ENCODE measurements around the gene RNASET2. TPM values are rescaled to one million over a fixed set of nuclear protein-coding genes. Genes with fewer than 3 reads are reported as not detected.

The RNASET2 gene, protein sequence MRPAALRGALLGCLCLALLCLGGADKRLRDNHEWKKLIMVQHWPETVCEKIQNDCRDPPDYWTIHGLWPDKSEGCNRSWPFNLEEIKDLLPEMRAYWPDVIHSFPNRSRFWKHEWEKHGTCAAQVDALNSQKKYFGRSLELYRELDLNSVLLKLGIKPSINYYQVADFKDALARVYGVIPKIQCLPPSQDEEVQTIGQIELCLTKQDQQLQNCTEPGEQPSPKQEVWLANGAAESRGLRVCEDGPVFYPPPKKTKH
- 10 to 100 TPM; 74.1 to 75.6 TPM for total RNA-seq

DNA sequence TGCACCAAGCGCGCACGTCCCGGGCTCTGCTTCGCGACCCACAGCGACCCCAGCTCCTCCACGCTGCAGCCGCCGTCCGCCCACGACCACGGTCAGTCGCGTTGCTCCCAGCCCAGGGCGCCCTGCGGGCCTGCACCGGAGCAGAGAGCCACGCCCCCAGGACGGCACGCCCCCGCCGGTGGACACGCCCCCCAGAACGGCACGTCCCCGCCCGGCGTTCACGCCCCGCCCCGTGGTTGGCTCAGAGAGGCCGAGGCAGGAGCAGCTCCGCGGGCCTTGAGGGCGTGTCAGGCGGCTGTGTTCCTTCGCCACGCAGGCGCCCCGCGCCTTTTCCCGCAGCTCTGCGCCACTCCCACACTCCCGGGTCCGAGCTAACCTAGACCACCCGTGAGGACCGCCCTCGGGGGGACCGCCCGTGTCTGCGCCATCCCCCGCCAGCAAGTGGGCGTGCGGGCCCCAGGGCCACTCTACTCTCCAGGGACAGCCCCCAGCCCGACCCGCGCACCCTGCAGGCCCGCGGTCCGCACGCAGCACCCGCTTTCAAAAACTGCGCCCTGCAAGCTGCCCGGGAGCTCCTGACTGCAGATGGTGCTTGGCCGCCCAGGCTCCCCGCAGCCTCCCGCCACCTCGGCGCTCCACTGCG, at the start of gene RNASET2:
RNASET2 (minus strand) TSS at position 107 of the 643 bp plus-strand sequence. CDS start 368 bp downstream, outside the sequence.
- no peaks in the 10 kb centered on the region for H3K9me3 Mint-ChIP-seq
- H3K36me3 Mint-ChIP-seq (ENCODE audit: low read depth): peaks cover 5% of the 10 kb centered on the region
- H3K4me1 Mint-ChIP-seq (ENCODE audit: low read depth): peaks cover 71% of the 10 kb centered on the region
- peak within 1 kb of the TSS; percentile 95 for H3K27ac Mint-ChIP-seq
- H3K4me3 Mint-ChIP-seq: peak within 1 kb of the TSS; percentile 86
- peak; percentile 99 for DNase-seq
- H3K27me3 Mint-ChIP-seq (ENCODE audit: low read depth): no peaks in the 10 kb centered on the region
- CTCF ChIA-PET: interaction anchor here (0.7 to 2.4 kb wide), 6 partner anchors 9 to 182 kb away, joined by 3 to 11 read pairs (median 3); no protein-coding TSS in a partner anchor
- intact Hi-C loops (cut with micrococcal nuclease): loop anchor here (1.0 to 10.0 kb wide), 4 partner anchors 14 to 702 kb away; partner anchors contain the start of genes MPC1 and RPS6KA2

- H3K27me3 Mint-ChIP-seq (ENCODE audit: low read depth): no peaks in the 10 kb centered on the region
- intact Hi-C loops (cut with micrococcal nuclease): no loop called here
- H3K4me1 Mint-ChIP-seq (ENCODE audit: low read depth): peaks cover 13% of the 10 kb centered on the region
- H3K36me3 Mint-ChIP-seq (ENCODE audit: low read depth): peaks cover 32% of the 10 kb centered on the region
- H3K4me3 Mint-ChIP-seq: no peak overlapping the region
- CTCF ChIA-PET: interaction anchor here (0.7 to 1.3 kb wide), 4 partner anchors 10 to 231 kb away, joined by 3 to 4 read pairs (median 3); no protein-coding TSS in a partner anchor
- DNase-seq: no peak
- no peak overlapping the region for H3K27ac Mint-ChIP-seq
- no peaks in the 10 kb centered on the region for H3K9me3 Mint-ChIP-seq
Measured at GRCh38 chr6:167005350-167006159, 49.2 kb upstream of the RNASET2 start.

- Mint-ChIP-seq H3K27me3 (ENCODE audit: low read depth) (no peaks in the 10 kb centered on the region), H3K4me1 (ENCODE audit: low read depth) (peaks cover 26% of the 10 kb centered on the region), H3K27ac (no peak overlapping the region), H3K36me3 (ENCODE audit: low read depth) (peaks cover 17% of the 10 kb centered on the region), H3K4me3 (peak overlapping the region; percentile 85), H3K9me3 (no peaks in the 10 kb centered on the region)
- DNase-seq: no peak
- intact Hi-C loops (cut with micrococcal nuclease): no loop called here
- CTCF ChIA-PET: interaction anchor here (1.6 to 2.5 kb wide), 2 partner anchors 12 to 226 kb away, joined by 5 to 19 read pairs; no protein-coding TSS in a partner anchor
Measured at GRCh38 chr6:167000759-167001158, 44.4 kb upstream of the RNASET2 start.

DNA sequence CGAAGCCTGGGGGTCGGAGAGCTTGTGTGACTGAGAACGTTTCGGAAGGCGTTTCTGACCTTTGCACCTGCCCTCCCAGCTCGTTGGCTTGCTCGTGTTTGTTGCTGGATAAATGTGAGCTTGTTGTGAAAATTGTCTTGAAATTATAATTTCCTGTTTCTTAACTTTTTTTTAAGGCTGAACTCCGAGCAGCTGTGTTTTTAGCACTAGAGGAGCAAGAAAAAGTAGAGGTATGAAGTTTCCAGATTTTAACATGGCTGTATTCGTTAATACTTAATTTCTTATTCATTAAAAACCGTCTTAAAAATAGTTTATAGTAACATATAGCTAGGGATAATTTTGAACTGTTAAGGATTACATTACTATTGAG, 43.5 kb upstream of the RNASET2 start:
- Mint-ChIP-seq H3K36me3 (ENCODE audit: low read depth) (peaks cover 8% of the 10 kb centered on the region), H3K4me3 (peak overlapping the region; percentile 85), H3K27me3 (ENCODE audit: low read depth) (no peaks in the 10 kb centered on the region), H3K9me3 (no peaks in the 10 kb centered on the region), H3K4me1 (ENCODE audit: low read depth) (peaks cover 26% of the 10 kb centered on the region), H3K27ac (peak overlapping the region; percentile 60)
- intact Hi-C loops (cut with micrococcal nuclease): loop anchor here (1.0 to 5.0 kb wide), 6 partner anchors 47 to 617 kb away; partner anchors contain the start of genes MPC1 and RPS6KA2
- CTCF ChIA-PET: interaction anchor here (0.6 to 2.5 kb wide), 5 partner anchors 11 to 1018 kb away, joined by 3 to 19 read pairs (median 4); no protein-coding TSS in a partner anchor
- peak; percentile 13 for DNase-seq

- H3K36me3 Mint-ChIP-seq (ENCODE audit: low read depth): peaks cover 8% of the 10 kb centered on the region
- DNase-seq: peak; percentile 82
- peak within 1 kb of the TSS; percentile 86 for H3K4me3 Mint-ChIP-seq
- peak within 1 kb of the TSS; percentile 74 for H3K27ac Mint-ChIP-seq
- intact Hi-C loops (cut with micrococcal nuclease): loop anchor here (1.0 to 5.0 kb wide), 6 partner anchors 48 to 617 kb away; partner anchors contain the start of genes MPC1 and RPS6KA2
- H3K27me3 Mint-ChIP-seq (ENCODE audit: low read depth): no peaks in the 10 kb centered on the region
- no peaks in the 10 kb centered on the region for H3K9me3 Mint-ChIP-seq
- peaks cover 26% of the 10 kb centered on the region for H3K4me1 Mint-ChIP-seq (ENCODE audit: low read depth)
- CTCF ChIA-PET: interaction anchor here (0.6 to 2.5 kb wide), 6 partner anchors 10 to 1017 kb away, joined by 3 to 19 read pairs (median 4); no protein-coding TSS in a partner anchor
Measured at GRCh38 chr6:166999145-166999883, 43.0 kb upstream of the RNASET2 start, which contains the start of gene CEP43. Gene CEP43 (plus strand): TSS chr6:166999397. CDS start chr6:166999413, 16 bp downstream.

DNA sequence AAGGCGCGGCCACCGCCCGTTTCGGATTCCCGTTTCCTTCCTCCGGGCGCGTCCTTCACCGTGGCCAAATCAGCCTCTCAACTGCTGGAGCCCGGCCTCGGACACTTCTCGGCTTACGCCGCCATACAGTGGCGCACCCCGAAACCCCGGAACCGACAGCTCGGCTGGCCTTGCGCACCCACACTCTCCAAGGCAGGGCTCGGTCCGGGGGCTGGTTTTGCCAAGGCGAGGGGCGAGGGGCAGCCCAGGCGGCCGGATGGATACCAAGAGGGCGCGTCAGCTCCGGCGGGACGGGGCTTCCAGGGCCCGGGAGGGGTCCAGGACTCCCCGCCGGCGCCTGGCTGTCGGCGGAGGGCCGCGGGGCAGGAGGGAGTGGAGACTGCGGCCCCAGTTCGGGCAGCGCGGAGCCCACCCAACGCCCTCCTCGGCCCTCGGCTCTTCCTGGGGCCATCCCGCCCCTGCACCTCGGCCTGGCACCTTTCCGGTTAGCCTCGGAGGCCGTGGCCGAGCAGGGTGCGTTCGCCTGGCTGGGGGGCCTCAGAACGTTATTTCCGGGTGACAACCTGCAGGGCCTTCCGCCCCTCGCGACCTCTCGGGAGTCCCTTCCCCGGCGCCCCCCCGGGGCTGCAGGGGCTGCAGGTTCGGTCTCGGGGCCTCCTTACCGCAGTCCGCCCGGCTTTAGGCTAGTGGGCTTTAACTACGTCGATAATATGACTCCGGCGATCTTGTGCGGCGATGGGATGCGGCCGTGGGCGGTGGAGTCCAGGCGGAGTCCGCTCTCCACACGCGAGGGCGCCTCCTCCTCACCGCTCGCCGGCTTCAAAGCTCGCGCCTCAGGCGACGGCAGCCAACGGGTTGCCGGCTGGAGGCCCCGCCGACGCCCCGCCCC, 42.1 kb upstream of the RNASET2 start:
- Mint-ChIP-seq H3K4me3 (peak overlapping the region; percentile 86), H3K9me3 (no peaks in the 10 kb centered on the region), H3K27ac (no peak overlapping the region), H3K4me1 (ENCODE audit: low read depth) (peaks cover 26% of the 10 kb centered on the region), H3K27me3 (ENCODE audit: low read depth) (no peaks in the 10 kb centered on the region), H3K36me3 (ENCODE audit: low read depth) (peaks cover 8% of the 10 kb centered on the region)
- peak; percentile 26 for DNase-seq
- CTCF ChIA-PET: interaction anchor here (0.9 to 2.5 kb wide), 3 partner anchors 9 to 142 kb away, joined by 4 to 19 read pairs (median 4); no protein-coding TSS in a partner anchor
- intact Hi-C loops (cut with micrococcal nuclease): loop anchor here (1.0 to 5.0 kb wide), 6 partner anchors 47 to 616 kb away; partner anchors contain the start of genes MPC1 and RPS6KA2

- CTCF ChIA-PET: interaction anchor here (1.1 kb wide), 1 partner anchor 143 kb away, joined by 4 read pairs; no protein-coding TSS in a partner anchor
- intact Hi-C loops (cut with micrococcal nuclease): loop anchor here (2.0 to 5.0 kb wide), 2 partner anchors 354 to 615 kb away; partner anchors contain the start of gene MPC1
- no peaks in the 10 kb centered on the region for H3K9me3 Mint-ChIP-seq
- H3K36me3 Mint-ChIP-seq (ENCODE audit: low read depth): peaks cover 8% of the 10 kb centered on the region
- H3K4me3 Mint-ChIP-seq: peak overlapping the region; percentile 86
- DNase-seq: peak; percentile 68
- no peak overlapping the region for H3K27ac Mint-ChIP-seq
- peaks cover 26% of the 10 kb centered on the region for H3K4me1 Mint-ChIP-seq (ENCODE audit: low read depth)
- no peaks in the 10 kb centered on the region for H3K27me3 Mint-ChIP-seq (ENCODE audit: low read depth)
Measured at GRCh38 chr6:166997768-166998255, 41.5 kb upstream of the RNASET2 start.

DNA sequence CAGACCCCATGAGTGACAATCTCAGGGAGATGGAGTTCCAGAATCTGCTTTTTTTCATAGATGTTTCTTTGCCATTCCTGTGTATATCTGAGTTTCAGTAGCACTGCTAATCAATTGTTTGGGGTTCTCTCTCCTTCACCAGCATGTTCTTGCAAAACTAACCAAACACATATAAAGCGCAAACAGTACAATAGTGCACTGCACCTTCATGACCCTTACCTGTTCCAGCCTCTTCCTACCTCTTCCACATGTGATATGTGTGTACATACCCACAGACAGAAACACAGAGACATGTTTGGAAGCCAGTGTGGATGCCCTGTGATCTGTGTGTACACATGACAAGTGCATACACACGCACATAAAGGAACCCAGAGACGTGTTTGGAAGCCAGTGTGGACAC, 41.0 kb upstream of the RNASET2 start:
- Mint-ChIP-seq H3K27ac (no peak overlapping the region), H3K4me3 (peak overlapping the region; percentile 86), H3K4me1 (ENCODE audit: low read depth) (peaks cover 26% of the 10 kb centered on the region), H3K36me3 (ENCODE audit: low read depth) (peaks cover 8% of the 10 kb centered on the region), H3K27me3 (ENCODE audit: low read depth) (no peaks in the 10 kb centered on the region), H3K9me3 (no peaks in the 10 kb centered on the region)
- intact Hi-C loops (cut with micrococcal nuclease): loop anchor here (5.0 kb wide), 1 partner anchor 355 kb away; no protein-coding TSS in a partner anchor
- no peak for DNase-seq
- CTCF ChIA-PET: no interaction called here

GRCh38 chr6:166996406-166996805, 40.1 kb upstream of the RNASET2 start:
- Mint-ChIP-seq H3K4me1 (ENCODE audit: low read depth) (peaks cover 22% of the 10 kb centered on the region), H3K9me3 (no peaks in the 10 kb centered on the region), H3K36me3 (ENCODE audit: low read depth) (peaks cover 4% of the 10 kb centered on the region), H3K27ac (no peak overlapping the region), H3K27me3 (ENCODE audit: low read depth) (no peaks in the 10 kb centered on the region), H3K4me3 (no peak overlapping the region)
- CTCF ChIA-PET: interaction anchor here (0.6 to 1.2 kb wide), 3 partner anchors 13 to 146 kb away, joined by 4 to 6 read pairs (median 4); no protein-coding TSS in a partner anchor
- no peak for DNase-seq
- intact Hi-C loops (cut with micrococcal nuclease): loop anchor here (5.0 kb wide), 1 partner anchor 356 kb away; no protein-coding TSS in a partner anchor

DNA sequence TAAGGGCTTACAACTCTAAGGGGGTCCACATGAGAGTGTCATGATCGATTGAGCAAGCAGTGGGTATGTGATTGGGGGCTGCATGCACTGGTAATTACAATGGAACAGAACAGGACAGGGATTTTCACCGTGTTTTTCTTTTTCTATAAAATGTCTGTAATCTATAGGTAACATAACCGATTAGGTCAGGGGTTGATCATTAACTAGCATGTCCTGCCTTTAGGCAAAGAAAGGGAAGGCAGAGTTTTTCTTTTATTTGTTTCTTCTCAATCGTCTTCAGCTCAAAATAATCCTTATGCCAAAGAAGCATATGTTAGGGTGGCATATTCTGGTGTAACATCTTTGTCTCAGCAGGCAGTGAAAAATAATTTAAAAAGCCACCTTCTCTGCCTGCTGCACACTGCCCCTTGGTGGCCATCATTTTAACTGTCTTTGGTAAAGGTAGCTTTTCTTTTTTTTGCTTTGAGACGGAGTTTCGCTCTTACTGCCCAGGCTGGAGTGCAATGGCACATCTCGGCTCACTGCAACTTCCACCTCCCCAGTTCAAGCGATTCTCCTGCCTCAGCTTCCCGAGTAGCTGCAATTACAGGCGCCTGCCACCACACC, 33.2 kb upstream of the RNASET2 start:
- CTCF ChIA-PET: interaction anchor here (0.7 to 3.4 kb wide), 27 partner anchors 11 to 216 kb away, joined by 3 to 26 read pairs (median 5); partner anchors contain the start of genes CEP43 and RNASET2
- H3K36me3 Mint-ChIP-seq (ENCODE audit: low read depth): peaks cover 2% of the 10 kb centered on the region
- intact Hi-C loops (cut with micrococcal nuclease): loop anchor here (1.0 to 5.0 kb wide), 4 partner anchors 38 to 214 kb away; no protein-coding TSS in a partner anchor
- H3K4me3 Mint-ChIP-seq: no peak overlapping the region
- no peaks in the 10 kb centered on the region for H3K9me3 Mint-ChIP-seq
- no peaks in the 10 kb centered on the region for H3K27me3 Mint-ChIP-seq (ENCODE audit: low read depth)
- DNase-seq: peak; percentile 61
- no peak overlapping the region for H3K27ac Mint-ChIP-seq
- H3K4me1 Mint-ChIP-seq (ENCODE audit: low read depth): peaks cover 19% of the 10 kb centered on the region

All from activated naive CD4-positive, alpha-beta T cell treated with anti-CD3 and anti-CD28 coated beads for 36 hours (primary cell).